Left lung (tissue), 10 donors: Measurements from ENCODE around the gene CFAP73. TPM values are rescaled to one million over a fixed set of nuclear protein-coding genes. Genes with fewer than 3 reads are reported as not detected.

Experiments
- ATAC-seq: fragments of 200-7000 bp; cut with Tn5 transposase; one replicate; pipeline ENCODE4 v1.9.1; 2020; ENCODE audit warnings: moderate library complexity
- DNase-seq, 4 donors: peaks; one replicate each; pipeline ENCODE4 v3.0.0-alpha.2; 2013 to 2020
- H3K27ac ChIP-seq, 2 donors: fragments of 200-600 bp; sonication (generic) in 1 of 2; one replicate each; pipeline versions ENCODE4 v1.5.0 to v1.8.0; 2020 to 2021
- H3K27me3 ChIP-seq, 2 donors: fragments of 200-600 bp; sonication (generic) in 1 of 2; one replicate each; pipeline versions ENCODE4 v1.5.0 to v1.8.0; 2020 to 2021
- H3K36me3 ChIP-seq, 2 donors: fragments of 200-600 bp; sonication (generic) in 1 of 2; one replicate each; pipeline versions ENCODE4 v1.5.0 to v1.8.0; 2020 to 2021
- H3K4me1 ChIP-seq, 2 donors: fragments of 200-600 bp; one replicate each; pipeline ENCODE4 v1.8.0; 2021
- H3K4me3 ChIP-seq, 2 donors: fragments of 200-600 bp; sonication (generic) in 1 of 2; one replicate each; pipeline versions ENCODE4 v1.5.0 to v1.8.0; 2020 to 2021; ENCODE audit warnings: mild to moderate bottlenecking in 1 of 2
- H3K9me3 ChIP-seq, 2 donors: fragments of 200-600 bp; sonication (generic) in 1 of 2; one replicate each; pipeline versions ENCODE4 v1.5.0 to v1.8.0; 2020 to 2021
- CTCF ChIP-seq, 2 donors: fragments of 200-600 bp; sonication (generic) in 1 of 2; IDR thresholded peaks; one replicate each; pipeline versions ENCODE4 v1.5.0 to v1.8.0; 2021; ENCODE audit warnings: antibody characterized with exemption in 2 of 2
- intact Hi-C, 2 donors: fragments of 100-400 bp; cut with DNase I; formaldehyde crosslinking; loops; one replicate each; pipeline versions ENCODE4 v1.11.2 to v1.14.2; 2022
- polyA plus RNA-seq, 6 donors: library from polyadenylated mRNA; unstranded; fragments of 120-200 nt; gene quantifications; one replicate each; pipeline ENCODE4 v1.2.1, GENCODE V29; 2013; ENCODE audit not compliant: insufficient read length in 6 of 6
- total RNA-seq, 2 donors: library from RNA; stranded (reverse); fragmentation: NEBNext Ultra II Directional; extraction: Animal tissue kit (Norgen Biotek cat#: 25700); gene quantifications; one replicate each; pipeline ENCODE4 v1.2.1, GENCODE V29; 2021
- donor health status: DM: no; HTN: yes; CAD: no.
- donor health status: DM: no; HTN: no; CAD: no.

The CFAP73 gene
- total and polyA plus RNA-seq, 8 donors, result 0.66 to 5.4 (median 3.6) TPM; not detected in 1

DNA sequence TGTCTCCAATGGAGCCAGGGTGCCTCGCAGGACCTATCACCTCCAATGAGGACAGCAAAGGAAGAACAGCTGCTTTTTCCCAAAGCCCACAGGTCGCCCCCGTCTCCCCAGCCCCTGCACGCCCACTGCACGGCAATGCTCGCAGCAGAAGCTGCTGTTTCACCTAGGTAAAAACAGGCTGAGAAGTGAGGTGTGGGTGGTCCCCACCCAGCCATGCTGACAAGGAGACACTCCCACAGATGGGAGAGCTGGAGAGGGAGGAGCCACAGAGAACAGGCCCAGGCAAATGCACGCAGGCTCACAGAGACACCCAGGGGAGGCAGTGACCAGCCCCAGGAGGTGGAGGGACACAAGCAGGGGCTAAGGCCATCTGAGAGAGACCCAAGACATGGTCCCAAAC, 10.4 kb downstream of the CFAP73 start:
- no peak overlapping the region for H3K27ac ChIP-seq
- intact Hi-C loops, result no loop called here
- H3K4me3 ChIP-seq, result no peak overlapping the region
- H3K9me3 ChIP-seq, result no peaks in the 10 kb centered on the region
- peaks cover 7 to 12% of the 10 kb centered on the region in 2 donors for H3K27me3 ChIP-seq
- ATAC-seq (no peak), DNase-seq (no peak)
- peaks cover 0 to 79% of the 10 kb centered on the region in 2 donors for H3K36me3 ChIP-seq
- H3K4me1 ChIP-seq, result no peaks in the 10 kb centered on the region
- no peak for TF ChIP-seq CTCF (IDR thresholded peaks at IDR 0.05)

GRCh38 chr12:113161415-113162016, 12.0 kb downstream of the CFAP73 start:
- no peak overlapping the region for H3K4me3 ChIP-seq
- ATAC-seq, result no peak
- intact Hi-C loops, result no loop called here
- H3K27me3 ChIP-seq, result no peaks in the 10 kb centered on the region
- H3K9me3 ChIP-seq, result no peaks in the 10 kb centered on the region
- H3K36me3 ChIP-seq, result peaks cover 0 to 95% of the 10 kb centered on the region in 2 donors
- TF ChIP-seq CTCF (IDR thresholded peaks at IDR 0.05), result no peak
- H3K4me1 ChIP-seq, result no peaks in the 10 kb centered on the region
- no peak overlapping the region for H3K27ac ChIP-seq
- DNase-seq, result no peak

GRCh38 chr12:113162102-113163029, 12.8 kb downstream of the CFAP73 start:
- TF ChIP-seq CTCF (IDR thresholded peaks at IDR 0.05), result no peak
- ATAC-seq, result no peak
- Histone ChIP-seq H3K27me3 (no peaks in the 10 kb centered on the region), H3K4me3 (no peak overlapping the region), H3K36me3 (peaks cover 0 to 100% of the 10 kb centered on the region in 2 donors), H3K4me1 (no peaks in the 10 kb centered on the region), H3K27ac (no peak overlapping the region), H3K9me3 (no peaks in the 10 kb centered on the region)
- intact Hi-C loops, result no loop called here
- no peak for DNase-seq

DNA sequence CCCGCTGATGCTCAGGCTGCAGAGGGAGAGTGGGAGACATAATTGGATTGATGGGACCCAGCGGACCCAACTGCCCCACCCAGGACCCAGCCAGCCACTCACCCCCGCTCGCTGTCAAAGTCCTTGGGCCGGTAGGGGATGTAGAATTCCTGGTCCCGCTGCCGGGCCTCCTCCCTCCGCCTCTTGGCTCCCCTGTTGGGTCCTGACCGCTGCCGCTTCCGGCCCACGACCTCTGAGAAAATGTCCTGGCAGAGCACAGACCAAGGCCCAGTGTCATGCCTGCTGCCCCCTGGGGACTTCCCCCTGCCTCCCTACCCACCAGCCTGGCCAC, 13.5 kb downstream of the CFAP73 start:
- H3K27me3 ChIP-seq, result no peaks in the 10 kb centered on the region
- DNase-seq (no peak), ATAC-seq (no peak)
- H3K36me3 ChIP-seq, result peaks cover 0 to 100% of the 10 kb centered on the region in 2 donors
- no peak for TF ChIP-seq CTCF (IDR thresholded peaks at IDR 0.05)
- H3K9me3 ChIP-seq, result no peaks in the 10 kb centered on the region
- no peaks in the 10 kb centered on the region for H3K4me1 ChIP-seq
- intact Hi-C loops, result no loop called here
- H3K4me3 ChIP-seq, result no peak overlapping the region
- no peak overlapping the region for H3K27ac ChIP-seq

GRCh38 chr12:113164014-113164413, 14.5 kb downstream of the CFAP73 start:
- ATAC-seq, result no peak
- H3K36me3 ChIP-seq, result peaks cover 0 to 100% of the 10 kb centered on the region in 2 donors

More at GRCh38 chr12:113164014-113164413, 14.5 kb downstream of the CFAP73 start:
- Histone ChIP-seq H3K27me3 (no peaks in the 10 kb centered on the region), H3K27ac (no peak overlapping the region), H3K4me3 (no peak overlapping the region), H3K9me3 (no peaks in the 10 kb centered on the region), H3K4me1 (no peaks in the 10 kb centered on the region)
- intact Hi-C loops, result no loop called here
- TF ChIP-seq CTCF (IDR thresholded peaks at IDR 0.05), result no peak
- DNase-seq, result no peak
